K562 treated with DMSO at 1 percent for 12 hours (cell line): ENCODE data around the gene MTERF1. TPM values are rescaled to one million over a fixed set of nuclear protein-coding genes. Genes with fewer than 3 reads are reported as not detected.

Source experiments
- total RNA-seq: library from RNA; unstranded; fragments of 300-600 nt; gene quantifications from 2 replicates; pipeline ENCODE4 v1.2.3, GENCODE V29; 2022; ENCODE audit not compliant: insufficient read depth

MTERF1 gene, protein sequence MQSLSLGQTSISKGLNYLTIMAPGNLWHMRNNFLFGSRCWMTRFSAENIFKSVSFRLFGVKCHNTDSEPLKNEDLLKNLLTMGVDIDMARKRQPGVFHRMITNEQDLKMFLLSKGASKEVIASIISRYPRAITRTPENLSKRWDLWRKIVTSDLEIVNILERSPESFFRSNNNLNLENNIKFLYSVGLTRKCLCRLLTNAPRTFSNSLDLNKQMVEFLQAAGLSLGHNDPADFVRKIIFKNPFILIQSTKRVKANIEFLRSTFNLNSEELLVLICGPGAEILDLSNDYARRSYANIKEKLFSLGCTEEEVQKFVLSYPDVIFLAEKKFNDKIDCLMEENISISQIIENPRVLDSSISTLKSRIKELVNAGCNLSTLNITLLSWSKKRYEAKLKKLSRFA
- total RNA-seq: 5.3 and 12.9 TPM in 2 replicates

DNA sequence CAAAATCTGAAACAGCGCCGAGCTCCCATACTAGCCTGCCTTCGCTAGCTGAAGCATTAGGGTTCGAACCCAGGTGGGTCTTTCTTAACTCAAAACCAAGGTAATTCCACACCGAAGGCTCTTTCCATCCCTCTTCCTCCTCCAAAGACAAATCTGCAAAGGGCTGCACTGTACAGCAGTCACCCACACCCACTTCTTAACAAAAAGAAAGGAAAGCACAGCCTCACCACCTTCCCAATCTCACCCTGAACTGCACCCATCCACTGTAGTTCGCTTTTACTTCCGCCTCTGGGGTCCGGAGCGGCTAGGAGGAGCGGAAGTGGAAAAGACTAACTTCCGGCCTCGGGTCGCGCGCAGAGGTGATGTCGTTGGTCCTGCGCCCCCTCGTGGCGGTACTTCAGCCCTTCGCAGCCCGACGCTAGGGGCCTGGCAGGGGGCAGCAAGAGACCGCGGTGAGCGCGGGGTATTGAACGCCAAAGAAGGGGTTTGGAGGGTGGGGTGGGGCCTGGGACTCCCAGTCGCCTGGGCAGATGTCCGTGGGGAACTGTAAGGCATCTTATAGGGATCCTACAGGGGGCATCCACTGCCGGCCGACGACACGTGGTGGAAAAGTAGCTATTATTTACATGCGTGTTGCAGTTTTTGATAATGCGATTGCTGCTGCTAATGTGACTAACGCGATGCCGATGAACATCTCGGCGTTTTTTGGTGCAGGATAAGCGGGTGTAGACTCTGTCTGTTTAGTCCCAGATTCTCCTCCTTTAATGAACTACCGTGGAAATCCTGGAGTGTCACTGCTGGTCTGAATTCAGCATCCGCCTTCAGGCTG lies at the start of gene MTERF1:
Gene MTERF1 (minus strand): TSS at position 290 of the 829 bp plus-strand sequence. CDS start 619 bp downstream, outside the sequence.

Other genes starting within 250 kb of the MTERF1 start
- gene AKAP9, start 60.2 kb upstream of the MTERF1 start, total RNA-seq: 10.0 and 42.6 TPM in 2 replicates